ENCODE results near the gene TEX19. TPM values are rescaled to one million over a fixed set of nuclear protein-coding genes. Genes with fewer than 3 reads are reported as not detected.

The TEX19 gene, protein sequence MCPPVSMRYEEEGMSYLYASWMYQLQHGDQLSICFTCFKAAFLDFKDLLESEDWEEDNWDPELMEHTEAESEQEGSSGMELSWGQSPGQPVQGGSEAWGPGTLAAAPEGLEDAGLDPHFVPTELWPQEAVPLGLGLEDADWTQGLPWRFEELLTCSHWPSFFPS
- total RNA-seq: not detected

DNA sequence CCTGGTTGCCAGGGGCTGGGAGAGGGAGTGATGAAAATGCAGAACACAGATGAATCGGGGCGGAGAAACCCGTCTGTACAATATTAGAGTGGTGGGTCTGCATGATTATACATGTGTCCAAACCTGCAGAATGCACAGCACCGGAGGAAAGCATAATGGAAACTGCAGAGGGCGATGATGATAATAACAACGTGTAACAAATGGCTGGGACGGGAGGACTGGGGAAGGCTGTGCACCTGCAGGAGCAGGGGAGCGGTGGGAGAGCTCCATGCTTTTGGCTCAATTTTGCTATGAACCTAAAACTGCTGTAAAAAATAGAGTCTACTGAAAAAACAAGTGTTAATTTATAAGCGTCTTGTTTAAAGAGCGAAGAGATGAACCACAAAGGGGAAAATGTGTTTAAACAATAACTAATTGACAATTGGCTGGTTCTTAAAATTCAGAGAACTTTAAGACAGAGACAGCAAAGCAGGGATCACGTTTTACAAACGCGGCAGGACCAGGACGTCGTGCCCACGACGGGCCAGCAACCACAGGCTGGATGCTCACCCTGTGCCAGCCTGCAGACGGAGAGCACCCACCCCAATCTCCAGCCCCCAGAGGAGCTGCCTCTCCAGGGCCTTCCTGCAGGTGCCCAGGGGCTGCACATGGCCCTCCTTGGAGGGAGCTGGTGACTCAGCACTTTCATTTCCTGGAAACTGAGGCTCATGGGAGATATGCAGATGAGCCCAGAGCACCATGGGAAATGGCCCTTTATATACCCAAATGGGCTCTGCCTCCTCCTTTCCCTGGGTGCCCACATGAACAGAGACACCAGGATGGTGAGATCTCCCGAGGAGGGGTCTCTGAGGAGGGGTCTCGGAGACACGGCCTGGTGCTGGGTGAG is at the start of gene TEX19:
Gene TEX19 (plus strand): TSS at position 783 of the 886 bp plus-strand sequence. CDS start 2,904 bp downstream, outside the sequence.
- H3K9me3 Mint-ChIP-seq: no peaks in the 10 kb centered on the region
- no peak within 1 kb of the TSS for H3K4me3 Mint-ChIP-seq
- peaks cover 7 to 12% of the 10 kb centered on the region in 2 donors for H3K4me1 Mint-ChIP-seq (ENCODE audit: low read depth in 2 of 2)
- ATAC-seq: peak in 1 of 2 donors; percentile 46
- H3K27ac Mint-ChIP-seq: no peak within 1 kb of the TSS
- H3K36me3 Mint-ChIP-seq: no peaks in the 10 kb centered on the region
- DNase-seq (ENCODE audit: low spot score): no peak
- H3K27me3 Mint-ChIP-seq: peaks cover 0 to 4% of the 10 kb centered on the region in 2 donors

DNA sequence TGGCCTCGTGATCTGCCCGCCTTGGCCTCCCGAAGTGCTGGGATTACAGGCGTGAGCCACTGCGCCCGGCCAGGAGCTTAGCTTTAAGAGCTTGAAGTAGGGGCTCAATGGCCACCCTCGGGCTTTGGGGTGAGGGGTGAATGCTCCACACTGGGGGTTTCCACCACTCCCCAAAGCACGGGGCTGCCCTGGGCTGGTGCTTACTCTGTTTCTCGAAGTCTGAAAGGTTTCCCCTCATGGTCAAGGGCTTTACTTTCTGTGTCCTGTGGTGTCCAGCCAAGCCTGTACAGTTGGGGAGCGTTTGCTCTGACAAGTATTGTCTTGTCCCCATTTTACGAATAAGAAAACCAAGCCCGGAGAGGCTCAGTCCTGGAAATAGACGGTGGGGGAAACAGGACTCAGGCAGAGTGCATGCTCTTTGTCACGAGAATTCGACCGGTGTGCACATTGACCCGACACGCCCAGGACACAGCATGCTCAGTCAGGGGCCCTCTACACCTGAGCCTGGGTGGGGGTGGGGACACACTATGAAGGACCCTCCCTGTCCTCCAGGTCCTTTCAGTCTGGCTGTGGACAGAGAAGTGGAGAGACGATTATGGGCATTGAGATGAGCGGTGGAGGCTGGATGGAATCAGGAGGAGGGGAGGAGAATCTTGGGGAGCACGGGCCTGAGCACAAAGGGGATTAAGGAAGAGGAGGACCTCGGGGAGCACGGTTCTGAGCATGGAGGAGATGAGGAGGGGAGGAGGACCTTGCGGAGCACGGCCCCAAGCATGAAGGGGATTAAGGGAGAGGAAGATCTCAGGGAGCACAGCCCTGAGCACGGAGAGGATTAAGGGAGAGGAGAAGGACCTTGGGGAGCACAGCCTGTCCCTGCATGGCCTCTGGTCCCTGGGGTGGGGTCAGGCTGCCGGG is 49.1 kb upstream of the TEX19 start:
- DNase-seq (ENCODE audit: low spot score): no peak

DNA sequence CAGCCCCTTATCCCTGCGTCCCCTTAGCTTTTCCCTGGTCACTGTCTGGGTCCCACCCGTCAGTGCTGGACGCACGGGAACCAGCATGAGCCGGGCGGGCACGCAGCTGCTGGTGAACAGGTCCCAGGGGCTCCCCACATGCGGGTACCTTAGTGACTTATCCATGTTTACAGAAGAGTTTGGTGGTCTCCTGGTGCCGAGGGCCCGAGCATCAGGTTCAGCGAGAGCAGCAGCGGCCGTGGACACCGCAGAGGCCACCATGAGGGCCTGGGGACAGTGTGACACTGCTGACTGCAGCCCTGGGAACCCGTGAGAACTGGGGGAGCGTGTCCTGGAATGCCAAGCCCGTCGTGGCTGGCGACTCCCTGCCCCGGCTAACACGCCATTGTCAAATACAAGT is 48.2 kb upstream of the TEX19 start:
- Mint-ChIP-seq H3K4me3 (no peak overlapping the region), H3K27me3 (no peaks in the 10 kb centered on the region), H3K4me1 (ENCODE audit: low read depth in 2 of 2) (peaks cover 26 to 31% of the 10 kb centered on the region in 2 donors), H3K9me3 (no peaks in the 10 kb centered on the region), H3K36me3 (no peaks in the 10 kb centered on the region), H3K27ac (no peak overlapping the region)
- ATAC-seq (no peak), DNase-seq (ENCODE audit: low spot score) (no peak)

More for the DNA sequence above, 49.1 kb upstream of the TEX19 start:
- H3K27ac Mint-ChIP-seq: peak overlapping the region in 1 of 2 donors; percentile 67
- H3K4me3 Mint-ChIP-seq: no peak overlapping the region
- ATAC-seq: no peak
- H3K9me3 Mint-ChIP-seq: no peaks in the 10 kb centered on the region
- H3K36me3 Mint-ChIP-seq: no peaks in the 10 kb centered on the region
- H3K27me3 Mint-ChIP-seq: no peaks in the 10 kb centered on the region
- peaks cover 30 to 32% of the 10 kb centered on the region in 2 donors for H3K4me1 Mint-ChIP-seq (ENCODE audit: low read depth in 2 of 2)

DNA sequence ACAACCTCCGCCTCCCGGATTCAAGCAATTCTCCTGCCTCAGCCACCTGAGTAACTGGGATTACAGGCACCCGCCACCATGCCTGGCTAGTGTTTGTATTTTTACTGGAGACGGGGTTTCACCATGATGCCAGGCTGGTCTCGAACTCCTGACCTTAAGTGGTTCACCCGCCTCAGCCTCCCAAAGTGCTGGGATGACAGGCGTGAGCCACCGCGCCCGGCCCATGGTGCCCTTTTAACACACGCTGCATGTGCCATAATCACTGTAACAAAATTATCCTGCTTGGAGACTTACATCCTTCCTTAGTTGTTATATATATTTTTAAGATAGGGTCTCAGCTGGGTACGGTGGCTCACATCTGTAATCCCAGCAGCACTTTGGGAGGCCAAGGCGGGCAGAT is 47.1 kb upstream of the TEX19 start:
- Mint-ChIP-seq H3K9me3 (no peaks in the 10 kb centered on the region), H3K4me3 (no peak overlapping the region), H3K27me3 (no peaks in the 10 kb centered on the region), H3K4me1 (ENCODE audit: low read depth in 2 of 2) (peaks cover 19 to 31% of the 10 kb centered on the region in 2 donors), H3K27ac (no peak overlapping the region), H3K36me3 (no peaks in the 10 kb centered on the region)
- no peak for DNase-seq (ENCODE audit: low spot score)
- ATAC-seq: no peak

DNA sequence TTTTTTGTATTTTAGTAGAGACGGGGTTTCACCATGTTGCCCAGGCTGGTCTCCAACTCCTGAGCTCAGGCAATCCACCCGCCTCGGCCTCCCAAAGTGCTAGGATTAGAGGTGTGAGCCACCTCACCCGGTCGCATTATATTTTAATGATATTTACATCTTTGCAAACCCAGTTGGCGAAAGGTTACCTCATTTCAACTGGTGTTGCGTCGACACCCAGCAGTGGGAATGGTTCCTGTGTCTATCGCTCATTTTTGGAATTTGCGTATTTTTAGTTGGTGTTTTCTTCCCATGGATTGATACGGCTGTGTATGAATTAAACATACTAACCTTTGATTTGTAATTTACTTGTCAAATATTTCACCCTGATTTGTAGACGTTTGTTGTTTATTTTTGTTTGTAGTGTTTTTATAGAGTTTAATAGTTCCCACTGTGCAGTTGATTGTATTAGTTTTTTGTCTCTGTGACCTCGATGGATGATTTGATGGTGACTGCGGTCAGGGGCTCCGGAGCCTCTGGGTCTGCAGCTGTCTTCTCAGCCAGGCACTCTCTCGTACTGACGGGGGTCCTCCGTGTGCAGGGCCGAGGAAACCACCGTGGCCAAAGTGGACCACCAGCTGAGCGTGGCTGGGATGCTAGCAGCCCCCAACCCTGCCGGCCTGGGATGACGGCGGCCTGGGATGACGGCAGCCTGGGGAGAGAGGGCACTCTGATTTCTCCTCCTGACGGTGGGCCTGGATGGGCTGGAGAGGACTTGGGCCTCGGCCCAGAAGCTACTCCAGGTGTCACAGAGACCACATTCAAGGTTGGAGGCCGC is 45.6 kb upstream of the TEX19 start:
- peaks cover 18 to 29% of the 10 kb centered on the region in 2 donors for H3K4me1 Mint-ChIP-seq (ENCODE audit: low read depth in 2 of 2)
- ATAC-seq (no peak), DNase-seq (ENCODE audit: low spot score) (no peak)
- H3K27me3 Mint-ChIP-seq: no peaks in the 10 kb centered on the region
- H3K36me3 Mint-ChIP-seq: no peaks in the 10 kb centered on the region
- H3K4me3 Mint-ChIP-seq: peak overlapping the region; percentile 6
- H3K27ac Mint-ChIP-seq: peak overlapping the region in 1 of 2 donors; percentile 50
- no peaks in the 10 kb centered on the region for H3K9me3 Mint-ChIP-seq

DNA sequence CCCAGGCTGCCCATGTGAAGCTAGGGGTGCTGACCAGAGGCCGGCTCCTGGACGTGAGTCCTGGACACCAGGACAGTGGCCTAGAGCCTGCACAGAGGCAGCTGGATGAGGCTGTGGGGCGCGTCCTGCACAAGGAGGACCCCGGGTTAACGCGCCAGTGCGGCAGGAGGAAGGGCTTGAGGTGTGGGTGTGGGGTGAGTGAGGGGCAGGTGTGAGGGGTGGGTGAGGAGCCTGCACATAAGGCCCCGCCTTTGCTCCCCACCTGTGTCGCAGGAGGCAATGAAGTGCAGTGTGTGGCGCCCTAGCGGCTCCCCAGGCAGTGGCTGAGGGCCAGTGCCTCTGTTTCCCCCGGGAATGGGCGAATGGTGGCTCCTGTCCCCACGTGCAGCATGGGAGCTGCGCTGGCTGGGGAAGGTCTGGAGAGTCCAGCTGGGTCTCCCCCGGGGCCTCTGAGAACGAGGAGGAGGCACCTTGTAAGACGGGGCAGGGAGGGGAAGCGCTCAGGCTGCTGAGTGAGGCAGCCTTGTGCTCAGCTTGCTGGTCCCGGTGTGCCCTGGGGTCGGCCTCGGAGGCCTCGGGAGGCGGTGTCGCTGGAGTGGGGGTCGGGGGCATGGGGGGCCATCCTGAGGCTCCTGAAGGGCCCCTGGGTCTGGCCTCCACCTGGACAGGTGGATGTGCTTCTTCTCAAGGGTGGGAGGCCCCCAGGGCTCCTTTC is 44.9 kb upstream of the TEX19 start:
- ATAC-seq (no peak), DNase-seq (ENCODE audit: low spot score) (no peak)
- H3K27me3 Mint-ChIP-seq: no peaks in the 10 kb centered on the region
- peak overlapping the region; percentile 6 for H3K4me3 Mint-ChIP-seq
- no peaks in the 10 kb centered on the region for H3K9me3 Mint-ChIP-seq
- H3K36me3 Mint-ChIP-seq: no peaks in the 10 kb centered on the region
- peak overlapping the region in 1 of 2 donors; percentile 50 for H3K27ac Mint-ChIP-seq
- H3K4me1 Mint-ChIP-seq (ENCODE audit: low read depth in 2 of 2): peaks cover 12 to 23% of the 10 kb centered on the region in 2 donors

DNA sequence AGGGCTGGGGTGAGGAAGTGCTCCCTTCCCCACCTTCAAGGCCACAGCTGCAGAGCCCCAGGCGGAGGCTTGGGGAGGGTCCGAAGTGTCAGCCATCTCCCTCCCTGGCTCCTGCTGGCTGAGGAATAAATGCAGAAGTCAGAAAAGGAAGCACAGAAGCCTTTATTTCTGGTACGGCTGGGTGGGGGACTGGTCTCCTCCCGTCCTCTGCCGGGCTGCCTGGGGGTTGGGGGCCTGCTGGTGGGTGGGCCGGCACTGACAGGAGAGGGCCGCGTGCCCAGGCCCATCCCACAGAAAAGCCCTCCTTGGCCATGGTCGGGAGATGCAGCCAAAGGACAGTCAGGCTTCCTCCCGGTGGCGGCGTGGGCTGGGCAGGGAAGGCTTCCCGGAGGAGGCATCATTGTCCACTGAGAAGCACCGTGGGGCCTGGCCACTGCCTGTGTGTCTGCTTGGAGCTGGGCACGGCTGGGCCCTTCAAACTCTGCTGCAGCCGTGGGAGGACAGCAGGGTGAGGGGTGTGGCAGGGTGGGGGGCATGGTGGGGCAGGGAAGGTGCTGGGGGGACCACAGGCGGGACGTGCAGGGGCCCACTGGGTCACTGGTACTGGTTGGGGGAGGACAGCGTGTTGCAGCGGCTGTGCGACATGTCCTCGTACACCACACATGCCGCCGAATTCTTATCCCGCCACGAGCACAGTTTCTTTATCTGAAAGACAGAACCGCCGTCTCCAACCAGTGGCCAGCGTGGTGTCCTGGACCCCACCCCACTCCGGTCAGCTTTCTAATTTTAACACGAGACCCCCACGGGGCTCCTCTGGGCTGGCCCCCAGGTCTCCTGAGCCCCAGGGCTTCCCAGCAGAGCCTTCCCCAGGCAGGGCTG is 44.1 kb upstream of the TEX19 start:
- Mint-ChIP-seq H3K9me3 (no peaks in the 10 kb centered on the region), H3K27me3 (no peaks in the 10 kb centered on the region), H3K36me3 (no peaks in the 10 kb centered on the region), H3K4me1 (ENCODE audit: low read depth in 2 of 2) (peaks cover 12 to 22% of the 10 kb centered on the region in 2 donors), H3K27ac (no peak overlapping the region), H3K4me3 (peak overlapping the region; percentile 84)
- DNase-seq (ENCODE audit: low spot score) (no peak), ATAC-seq (no peak)

DNA sequence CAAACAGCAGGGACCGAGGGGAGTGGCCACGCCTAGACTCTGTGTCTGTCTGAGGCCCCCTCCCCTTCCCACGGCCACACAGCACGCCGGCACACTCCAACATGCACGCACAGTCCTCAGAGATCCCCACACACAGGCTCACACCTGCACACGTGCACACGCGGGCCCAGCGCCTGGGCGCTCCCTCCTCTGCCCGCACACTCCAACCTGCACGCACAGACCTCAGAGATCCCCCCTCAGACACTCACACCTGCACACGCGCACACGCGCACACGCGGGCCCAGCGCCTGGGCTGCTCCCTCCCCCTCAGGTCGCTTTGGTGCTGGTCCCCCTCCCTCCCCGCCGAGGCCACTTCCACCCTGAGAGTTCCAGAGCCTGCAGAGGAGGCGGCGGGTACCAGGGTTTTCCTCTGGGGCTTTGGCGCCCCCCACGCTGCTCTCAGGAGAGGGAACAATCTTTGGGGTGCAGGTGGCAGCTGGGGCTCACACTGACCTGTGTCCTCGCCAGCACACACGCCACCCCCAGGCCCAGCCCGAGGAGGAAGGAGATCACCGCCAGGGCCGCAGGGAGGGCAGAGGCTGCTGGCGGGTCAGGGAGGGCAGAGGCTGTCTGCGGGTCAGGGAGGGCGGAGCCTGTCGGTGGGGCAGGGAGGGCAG is 43.2 kb upstream of the TEX19 start:
- Mint-ChIP-seq H3K36me3 (no peaks in the 10 kb centered on the region), H3K9me3 (no peaks in the 10 kb centered on the region), H3K4me1 (ENCODE audit: low read depth in 2 of 2) (peaks cover 12 to 19% of the 10 kb centered on the region in 2 donors), H3K27me3 (no peaks in the 10 kb centered on the region), H3K27ac (peak overlapping the region in 1 of 2 donors; percentile 45), H3K4me3 (peak overlapping the region; percentile 84)
- no peak for DNase-seq (ENCODE audit: low spot score)
- peak; percentile 65 to 76 for ATAC-seq

DNA sequence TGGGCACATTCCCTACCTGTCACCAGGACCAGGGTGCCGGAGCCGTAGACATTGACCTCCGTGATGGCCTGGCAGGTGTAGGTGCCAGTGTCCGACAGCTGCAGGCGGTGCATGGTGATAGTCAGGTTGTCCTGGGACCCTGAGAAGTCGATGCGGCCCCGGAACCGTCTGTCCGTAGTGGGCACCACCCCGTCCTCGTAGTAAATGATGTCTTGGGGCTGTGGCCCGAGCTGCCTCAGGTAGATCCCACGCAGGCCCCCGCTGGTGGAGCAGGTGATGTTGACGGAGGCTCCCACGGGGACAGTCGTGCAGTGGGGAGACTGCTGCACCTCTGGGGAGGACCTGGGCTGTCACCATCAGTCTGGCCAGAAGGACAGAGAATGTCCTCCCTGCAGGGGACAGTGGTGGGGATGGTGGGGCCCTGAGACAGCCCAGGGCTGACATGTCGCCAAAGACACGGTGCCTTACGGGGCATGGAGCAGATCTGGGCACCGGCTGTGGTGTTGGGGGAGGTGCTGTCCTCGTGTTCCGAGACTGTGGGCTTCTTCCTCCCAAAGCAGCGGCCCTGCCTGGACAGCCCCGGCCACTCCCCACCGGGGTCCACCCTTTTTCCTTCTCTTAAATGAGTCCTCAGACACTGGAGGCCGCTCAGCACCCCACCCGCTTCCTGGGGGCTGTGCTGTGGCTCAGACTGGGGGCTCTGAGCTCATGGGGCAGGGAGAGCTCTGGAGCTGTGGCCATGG is 42.2 kb upstream of the TEX19 start:
- ATAC-seq: peak; percentile 39 to 44
- Mint-ChIP-seq H3K27ac (no peak overlapping the region), H3K36me3 (no peaks in the 10 kb centered on the region), H3K4me1 (ENCODE audit: low read depth in 2 of 2) (peaks cover 17 to 22% of the 10 kb centered on the region in 2 donors), H3K9me3 (no peaks in the 10 kb centered on the region), H3K27me3 (no peaks in the 10 kb centered on the region), H3K4me3 (peak overlapping the region; percentile 84)
- DNase-seq (ENCODE audit: low spot score): no peak

DNA sequence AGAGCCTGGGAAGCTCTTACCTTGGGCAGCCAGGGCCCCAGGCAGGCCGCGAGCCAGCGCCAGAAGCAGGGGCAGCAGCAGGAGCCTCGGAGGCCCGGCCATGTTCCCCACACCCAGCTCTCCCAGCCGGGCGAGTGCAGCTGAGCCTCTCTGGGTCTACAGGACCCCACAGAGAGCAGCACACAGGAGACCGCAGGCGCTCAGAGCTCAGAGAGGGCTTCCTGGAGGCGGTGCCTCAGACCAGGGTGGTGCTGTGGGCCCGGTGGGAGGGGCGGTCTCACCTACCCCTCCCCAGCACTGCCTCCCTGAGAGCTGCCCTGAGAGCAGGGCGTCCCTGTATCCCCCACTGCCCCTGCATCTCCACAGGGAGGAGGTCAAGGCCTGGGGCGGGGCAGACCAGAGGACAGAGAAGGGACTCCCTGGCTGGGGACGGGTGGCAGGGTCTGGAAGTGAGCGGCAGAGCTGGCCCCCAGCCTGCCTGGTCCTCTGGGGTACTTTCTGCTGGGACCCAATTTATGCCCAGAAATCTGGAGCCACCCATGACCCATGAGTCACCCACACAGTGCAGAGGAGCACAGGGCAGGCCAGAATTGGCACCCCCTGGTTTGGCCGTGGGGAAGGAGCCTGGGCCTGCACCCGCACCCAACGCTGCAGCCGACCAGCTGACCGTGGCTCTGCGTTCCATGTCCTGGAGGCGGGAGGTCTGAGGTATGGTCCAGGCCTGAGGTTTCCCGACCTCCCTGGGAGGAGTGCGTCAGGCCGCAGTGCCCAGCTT is 41.5 kb upstream of the TEX19 start, which contains the start of gene CD7:
Gene CD7 (minus strand): TSS at position 215 of the 775 bp plus-strand sequence. CDS start 113 bp downstream, at position 102.
- H3K36me3 Mint-ChIP-seq: no peaks in the 10 kb centered on the region
- DNase-seq (ENCODE audit: low spot score) (no peak), ATAC-seq (peak; percentile 79 to 81)
- H3K27ac Mint-ChIP-seq: no peak within 1 kb of the TSS
- peak within 1 kb of the TSS; percentile 84 for H3K4me3 Mint-ChIP-seq
- H3K4me1 Mint-ChIP-seq (ENCODE audit: low read depth in 2 of 2): peaks cover 17 to 22% of the 10 kb centered on the region in 2 donors
- no peaks in the 10 kb centered on the region for H3K9me3 Mint-ChIP-seq
- H3K27me3 Mint-ChIP-seq: no peaks in the 10 kb centered on the region

Data from natural killer cell treated with Interleukin-12 subunit alpha and Interleukin-12 subunit beta and Interleukin-15 and Interleukin-18, amount 100 ng/mL, for 72 hours (primary cell).